ENCODE measurements around the gene SLC38A4.

The SLC38A4 gene

GRCh38 chr12:46764005-46764404, 61.8 kb downstream of the SLC38A4 start:
- no peak overlapping the region for H3K4me3 ChIP-seq (ENCODE audit: low read depth, low read length)
- POLR2A ChIA-PET, result interaction anchor here (0.7 kb wide), 1 partner anchor 33 kb away, joined by 4 read pairs; no protein-coding TSS in a partner anchor
- no peak for DNase-seq (ENCODE audit: low read depth, low spot score)
- CTCF ChIA-PET, result no interaction called here
- TF ChIP-seq, protein P1, sequence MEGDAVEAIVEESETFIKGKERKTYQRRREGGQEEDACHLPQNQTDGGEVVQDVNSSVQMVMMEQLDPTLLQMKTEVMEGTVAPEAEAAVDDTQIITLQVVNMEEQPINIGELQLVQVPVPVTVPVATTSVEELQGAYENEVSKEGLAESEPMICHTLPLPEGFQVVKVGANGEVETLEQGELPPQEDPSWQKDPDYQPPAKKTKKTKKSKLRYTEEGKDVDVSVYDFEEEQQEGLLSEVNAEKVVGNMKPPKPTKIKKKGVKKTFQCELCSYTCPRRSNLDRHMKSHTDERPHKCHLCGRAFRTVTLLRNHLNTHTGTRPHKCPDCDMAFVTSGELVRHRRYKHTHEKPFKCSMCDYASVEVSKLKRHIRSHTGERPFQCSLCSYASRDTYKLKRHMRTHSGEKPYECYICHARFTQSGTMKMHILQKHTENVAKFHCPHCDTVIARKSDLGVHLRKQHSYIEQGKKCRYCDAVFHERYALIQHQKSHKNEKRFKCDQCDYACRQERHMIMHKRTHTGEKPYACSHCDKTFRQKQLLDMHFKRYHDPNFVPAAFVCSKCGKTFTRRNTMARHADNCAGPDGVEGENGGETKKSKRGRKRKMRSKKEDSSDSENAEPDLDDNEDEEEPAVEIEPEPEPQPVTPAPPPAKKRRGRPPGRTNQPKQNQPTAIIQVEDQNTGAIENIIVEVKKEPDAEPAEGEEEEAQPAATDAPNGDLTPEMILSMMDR (IDR thresholded peaks at IDR 0.05; ENCODE audit: insufficient read depth, low read length, missing control alignments), result no peak

GRCh38 chr12:46763230-46763629, 62.6 kb downstream of the SLC38A4 start:
- POLR2A ChIA-PET, result no interaction called here
- TF ChIP-seq, protein P1 (IDR thresholded peaks at IDR 0.05; ENCODE audit: insufficient read depth, low read length, missing control alignments), result no peak

GRCh38 chr12:46754550-46754949, 71.2 kb downstream of the SLC38A4 start:
- DNase-seq (ENCODE audit: low read depth, low spot score), result no peak
- ChIA-PET POLR2A (no interaction called here), CTCF (no interaction called here)
- TF ChIP-seq, protein P1 (IDR thresholded peaks at IDR 0.05; ENCODE audit: insufficient read depth, low read length, missing control alignments), result no peak
- no peak overlapping the region for H3K4me3 ChIP-seq (ENCODE audit: low read depth, low read length)

More at GRCh38 chr12:46763230-46763629, 62.6 kb downstream of the SLC38A4 start:
- CTCF ChIA-PET, result no interaction called here
- H3K4me3 ChIP-seq (ENCODE audit: low read depth, low read length), result no peak overlapping the region
- DNase-seq (ENCODE audit: low read depth, low spot score), result no peak

GRCh38 chr12:46752396-46752795, 73.4 kb downstream of the SLC38A4 start:
- ChIA-PET CTCF (interaction anchor here (0.9 kb wide), 1 partner anchor 55 kb away, joined by 3 read pairs; no protein-coding TSS in a partner anchor), POLR2A (no interaction called here)
- DNase-seq (ENCODE audit: low read depth, low spot score), result no peak
- TF ChIP-seq, protein P1 (IDR thresholded peaks at IDR 0.05; ENCODE audit: insufficient read depth, low read length, missing control alignments), result no peak
- no peak overlapping the region for H3K4me3 ChIP-seq (ENCODE audit: low read depth, low read length)

GRCh38 chr12:46751173-46751572, 74.6 kb downstream of the SLC38A4 start:
- TF ChIP-seq, protein P1 (IDR thresholded peaks at IDR 0.05; ENCODE audit: insufficient read depth, low read length, missing control alignments), result no peak
- H3K4me3 ChIP-seq (ENCODE audit: low read depth, low read length), result no peak overlapping the region
- POLR2A ChIA-PET, result no interaction called here
- CTCF ChIA-PET, result no interaction called here
- no peak for DNase-seq (ENCODE audit: low read depth, low spot score)

DNA sequence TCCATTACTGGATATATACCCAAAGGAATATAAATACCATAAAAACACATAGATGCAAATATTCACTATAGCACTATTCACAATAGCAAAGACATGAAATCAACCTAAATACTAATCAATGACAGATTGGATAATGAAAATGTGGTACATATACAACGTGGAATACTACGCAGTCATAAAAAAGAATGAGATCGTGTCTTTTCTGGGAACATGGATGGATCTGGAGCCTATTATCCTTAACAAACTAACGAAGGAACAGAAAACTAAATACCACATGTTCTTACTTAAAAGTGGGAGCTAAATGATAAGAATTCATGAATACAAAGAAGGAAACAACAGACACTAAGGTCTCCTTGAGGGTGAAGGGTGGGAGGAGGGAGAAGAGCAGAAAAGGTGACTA, 76.5 kb downstream of the SLC38A4 start:
- DNase-seq (ENCODE audit: low read depth, low spot score), result no peak
- no peak overlapping the region for H3K4me3 ChIP-seq (ENCODE audit: low read depth, low read length)
- ChIA-PET POLR2A (no interaction called here), CTCF (no interaction called here)
- TF ChIP-seq, protein P1 (IDR thresholded peaks at IDR 0.05; ENCODE audit: insufficient read depth, low read length, missing control alignments), result no peak

Measured in AG04449 (cell line).